GM21737 (cell line): ENCODE results near the gene HRG.

Source experiments
- ATAC-seq: cut with Tn5 transposase; IDR thresholded peaks from one replicate; pipeline ENCODE4 v1.9.1; 2021; ENCODE audit warnings: mild to moderate bottlenecking, moderate library complexity; ENCODE audit not compliant: unreplicated experiment

Gene HRG

DNA sequence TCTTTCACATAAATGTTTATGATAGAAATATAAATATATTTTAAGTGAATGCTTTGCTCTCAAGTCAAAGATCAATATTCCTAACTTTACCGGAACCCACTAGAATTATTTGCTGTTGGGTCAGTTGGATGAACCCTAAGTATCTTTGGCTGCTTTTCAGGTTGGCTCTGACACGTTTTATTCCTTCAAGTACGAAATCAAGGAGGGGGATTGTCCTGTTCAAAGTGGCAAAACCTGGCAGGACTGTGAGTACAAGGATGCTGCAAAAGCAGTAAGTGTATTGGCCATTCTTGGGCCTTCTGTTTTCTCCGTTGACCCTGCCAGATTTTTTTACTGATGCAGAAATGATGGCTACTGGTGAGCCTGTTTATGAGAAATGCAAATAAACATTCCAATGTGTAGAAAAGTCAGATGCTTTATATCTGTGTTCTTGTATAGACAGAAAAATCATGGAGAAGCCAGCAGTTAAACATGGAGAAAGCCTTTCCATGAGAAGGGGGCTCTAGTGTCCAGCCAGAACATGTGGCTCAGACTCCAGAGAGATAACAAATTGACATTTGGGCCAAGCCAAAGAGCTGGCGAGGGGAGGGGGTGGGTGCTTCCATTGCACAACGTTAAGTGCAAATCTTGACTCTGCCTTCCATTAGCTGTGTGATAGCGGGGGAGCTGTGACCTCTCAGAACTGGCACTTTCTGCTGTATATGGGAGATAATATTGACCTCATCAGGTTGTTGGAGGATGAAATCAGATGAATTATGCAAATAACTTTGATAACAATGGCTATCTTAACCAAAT is 54.3 kb downstream of the HRG start:
- ATAC-seq: no peak

DNA sequence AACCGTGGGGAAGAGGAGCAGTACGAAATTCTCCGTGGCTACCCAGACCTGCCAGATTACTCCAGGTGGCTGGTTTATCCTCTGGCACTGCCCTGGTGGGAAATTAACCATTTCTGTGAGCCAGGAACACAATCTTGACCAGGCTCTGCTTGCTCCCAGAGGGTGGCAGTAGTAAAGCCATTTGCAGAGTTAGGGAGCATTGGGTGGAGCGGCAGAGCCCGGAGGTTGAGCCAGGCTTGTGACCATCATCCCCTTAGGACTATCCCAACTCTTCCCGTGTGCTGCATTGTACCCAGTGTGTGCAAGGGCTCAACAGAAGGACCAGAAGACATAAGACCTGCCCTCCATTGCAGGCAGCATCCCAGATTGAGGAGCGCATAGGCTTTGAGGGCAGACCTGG is 56.6 kb downstream of the HRG start:
- ATAC-seq: no peak

DNA sequence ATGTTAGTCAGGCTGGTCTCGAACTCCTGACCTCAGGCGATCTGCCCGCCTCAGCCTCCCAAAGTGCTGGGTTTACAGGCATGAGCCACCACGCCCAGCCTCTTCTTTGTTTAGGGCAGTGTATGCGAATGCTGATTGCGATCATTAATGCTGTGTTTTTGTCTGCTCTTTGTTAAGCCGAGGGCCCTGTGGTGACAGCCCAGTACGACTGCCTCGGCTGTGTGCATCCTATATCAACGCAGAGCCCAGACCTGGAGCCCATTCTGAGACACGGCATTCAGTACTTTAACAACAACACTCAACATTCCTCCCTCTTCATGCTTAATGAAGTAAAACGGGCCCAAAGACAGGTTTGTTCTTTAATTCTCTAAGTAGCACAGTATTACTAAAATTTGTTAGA is 59.1 kb downstream of the HRG start:
- no peak for ATAC-seq
